GM21526 (cell line): ENCODE measurements around the gene DCDC2C.
"Not testable (repeated sequence)": the region's sequence is repeated elsewhere in the genome, so short reads cannot be mapped to it uniquely, and the experiment has no call there.

Experiments used
- ATAC-seq: cut with Tn5 transposase; IDR thresholded peaks from one replicate; pipeline ENCODE4 v1.9.1; 2021; ENCODE audit warnings: moderate library complexity; ENCODE audit not compliant: unreplicated experiment, low FRiP score

The DCDC2C gene

GRCh38 chr2:3703236-3703756 is at the start of gene DCDC2C:
Gene DCDC2C (plus strand): TSS chr2:3703575. CDS start chr2:3703752, 177 bp downstream.
- ATAC-seq = no peak

DNA sequence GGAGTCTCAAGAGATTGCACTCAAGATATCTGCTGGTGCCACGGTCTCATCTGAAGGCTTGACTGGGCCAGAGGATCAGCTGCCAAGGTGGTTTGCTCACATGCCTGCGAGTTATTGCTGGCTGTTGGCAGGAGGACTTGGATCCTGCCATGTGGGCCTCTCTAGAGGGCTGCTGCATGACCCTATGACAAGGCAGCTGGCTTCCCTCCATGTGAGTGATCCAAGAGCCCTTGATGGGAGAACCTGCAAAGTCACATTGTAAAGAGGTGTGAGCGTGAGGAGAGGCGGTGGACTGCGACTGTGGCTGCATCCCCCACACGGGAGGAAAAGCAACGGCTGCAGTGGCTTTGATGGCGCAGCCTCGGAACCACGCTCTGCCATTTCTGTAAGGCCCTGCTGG is 49.4 kb upstream of the DCDC2C start:
- ATAC-seq = no peak

GRCh38 chr2:3654531-3655225 is 48.7 kb upstream of the DCDC2C start:
- ATAC-seq = no peak

DNA sequence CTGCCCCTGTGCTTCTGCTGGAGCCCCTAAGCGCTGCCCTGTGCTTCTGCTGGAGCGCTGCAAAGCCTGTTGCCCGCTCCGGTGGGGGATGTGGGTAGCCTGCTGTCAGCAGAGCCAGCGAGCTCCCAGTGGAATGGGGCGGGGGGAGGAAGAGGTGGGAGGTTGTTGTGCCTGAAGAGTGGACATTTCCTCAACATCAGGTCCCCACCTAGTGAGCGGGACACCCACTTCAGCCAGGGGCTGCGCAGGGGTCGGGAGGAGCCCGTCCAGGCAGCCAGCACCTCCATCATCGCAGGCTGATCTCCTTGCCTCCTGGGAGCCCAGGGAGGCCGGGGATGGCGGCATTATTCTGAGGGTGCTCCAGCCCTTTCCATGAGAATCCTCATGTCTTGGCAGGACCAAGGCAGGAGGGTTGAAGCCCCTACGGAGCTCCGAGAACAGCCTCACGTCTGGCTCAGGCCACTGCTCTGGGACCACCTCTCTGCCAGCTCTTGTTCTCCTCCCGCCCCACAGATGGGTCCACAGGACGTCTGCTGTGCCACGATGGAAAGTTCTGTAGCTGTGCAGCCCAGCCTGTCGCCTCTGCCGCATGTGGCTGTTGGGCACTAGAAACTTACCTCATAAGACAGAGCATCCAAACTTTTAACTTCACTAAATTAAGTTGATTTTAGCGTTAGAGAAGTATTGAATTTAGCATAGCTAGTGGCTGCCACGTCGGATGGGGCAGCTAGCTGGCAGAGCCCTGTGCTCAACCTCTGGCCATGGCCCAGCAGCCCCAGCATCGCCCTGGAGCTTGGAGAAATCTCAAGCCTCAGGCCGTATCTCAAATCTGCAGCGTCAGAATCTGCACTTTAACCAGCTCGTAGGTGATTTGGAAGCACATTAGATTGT is 47.3 kb upstream of the DCDC2C start:
- no peak for ATAC-seq

- no peak for ATAC-seq
Measured at GRCh38 chr2:3656762-3657721, 46.3 kb upstream of the DCDC2C start.

DNA sequence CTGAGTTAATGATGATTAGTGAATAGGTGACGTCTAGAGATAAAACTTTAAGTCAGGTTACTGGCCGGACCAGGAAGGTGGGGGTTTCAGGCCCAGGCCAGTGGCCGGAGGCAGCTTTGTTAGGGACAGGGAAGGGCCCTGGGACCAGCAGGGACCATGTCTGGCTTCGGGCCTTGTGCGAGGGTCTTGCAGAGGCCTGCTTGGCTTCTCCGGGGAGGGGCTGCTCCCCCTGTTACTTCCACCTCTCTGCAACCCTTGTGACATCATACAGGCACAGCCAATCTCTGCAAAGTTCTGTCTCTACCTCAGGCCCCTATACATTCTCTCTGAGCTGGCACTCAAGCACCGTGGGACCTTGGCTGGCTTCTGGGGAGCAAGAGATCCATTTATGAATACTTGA is 45.5 kb upstream of the DCDC2C start, which contains the start of gene ALLC:
ALLC (plus strand) TSS at position 320 of the 400 bp plus-strand sequence. CDS start 12,958 bp downstream, outside the sequence.
- ATAC-seq = no peak

DNA sequence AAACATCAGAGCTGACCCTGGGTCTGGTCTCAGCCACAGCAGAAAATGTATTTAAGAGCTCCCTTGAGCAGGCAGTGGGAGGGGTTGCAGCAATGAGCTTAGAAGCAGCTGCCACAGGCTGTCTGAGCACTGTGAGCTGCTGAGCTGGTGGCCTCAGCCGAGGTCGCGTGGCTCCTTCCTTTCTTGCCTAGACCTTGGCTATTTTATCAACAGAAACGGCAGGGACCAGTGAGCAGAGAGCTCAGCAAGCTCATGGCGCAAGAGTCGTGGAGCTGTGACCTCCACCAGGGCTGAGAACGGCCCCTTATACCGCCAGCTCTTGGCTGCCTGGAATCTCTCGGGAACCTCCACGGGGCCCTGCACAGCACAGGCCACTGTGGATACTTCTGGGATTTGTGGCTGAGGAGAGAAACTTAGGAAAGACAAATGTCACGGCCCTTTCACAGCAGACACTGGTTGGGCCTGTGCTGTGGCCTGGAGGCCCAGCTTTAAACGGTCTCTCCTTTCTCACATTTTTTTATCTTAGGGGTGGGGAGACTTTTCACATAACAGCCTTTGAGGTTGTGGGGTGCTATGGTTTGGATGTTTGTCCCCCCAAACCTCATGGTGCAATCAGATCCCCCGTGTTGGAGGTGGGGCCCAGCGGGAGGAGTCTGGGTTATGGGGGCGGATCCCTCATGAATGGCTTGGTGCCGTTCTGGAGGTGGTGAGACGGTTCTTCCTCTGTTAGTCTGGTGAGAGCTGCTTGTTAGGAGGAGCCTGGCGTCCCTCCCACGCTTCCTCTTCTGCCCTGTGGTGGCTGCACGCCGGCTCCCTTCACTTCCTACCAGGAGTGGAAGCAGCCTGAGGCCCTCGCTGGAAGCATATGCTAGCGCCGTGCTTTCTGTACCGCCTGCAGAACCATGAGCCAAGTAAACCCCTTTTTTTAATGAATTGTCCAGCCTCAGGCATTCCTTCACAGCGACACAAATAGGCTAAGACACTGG is 43.6 kb upstream of the DCDC2C start:
- ATAC-seq = no peak

DNA sequence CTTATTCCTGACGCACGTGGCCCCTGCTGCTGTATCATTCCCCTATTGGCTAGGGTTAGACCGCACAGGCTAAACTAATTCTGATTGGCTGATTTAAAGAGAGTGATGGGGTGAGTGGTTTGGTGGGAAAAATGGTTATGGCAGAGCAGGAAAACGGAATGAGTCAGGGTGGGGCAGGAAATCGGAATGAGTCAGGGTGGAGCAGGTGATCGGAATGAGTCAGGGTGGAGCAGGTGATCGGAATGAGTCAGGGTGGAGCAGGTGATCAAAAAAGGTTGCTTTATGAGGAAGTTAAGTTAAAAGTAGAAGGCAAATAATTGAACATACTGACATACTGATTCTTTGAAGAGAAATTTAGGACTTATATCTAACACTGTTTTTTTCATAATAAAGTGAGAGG is 42.7 kb upstream of the DCDC2C start:
- not testable (repeated sequence) for ATAC-seq

DNA sequence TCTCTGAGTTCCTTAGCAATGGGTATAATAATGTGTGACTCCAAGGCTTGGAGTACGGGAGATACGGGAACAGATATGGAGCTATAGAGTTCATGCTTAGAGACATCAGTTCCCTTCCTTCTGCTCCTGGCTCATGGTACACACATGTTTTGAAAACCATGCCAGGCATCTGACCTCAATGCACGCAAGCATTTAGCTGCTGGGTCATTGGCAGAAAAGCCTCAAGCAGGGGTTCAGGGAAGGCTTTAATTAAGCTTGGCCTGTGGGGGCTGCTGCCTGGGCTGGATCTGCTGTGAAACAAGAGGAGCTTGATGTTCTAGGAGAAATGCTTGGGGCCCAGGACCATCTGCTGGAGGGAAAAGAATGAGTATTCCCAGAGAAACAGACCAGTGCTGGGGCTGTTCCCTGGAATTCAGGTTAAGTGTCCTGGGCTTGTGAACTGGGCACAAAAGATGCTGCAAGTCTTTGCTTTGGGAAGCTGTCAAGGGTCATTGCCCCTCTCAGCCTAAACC is 42.2 kb upstream of the DCDC2C start:
- ATAC-seq = no peak

DNA sequence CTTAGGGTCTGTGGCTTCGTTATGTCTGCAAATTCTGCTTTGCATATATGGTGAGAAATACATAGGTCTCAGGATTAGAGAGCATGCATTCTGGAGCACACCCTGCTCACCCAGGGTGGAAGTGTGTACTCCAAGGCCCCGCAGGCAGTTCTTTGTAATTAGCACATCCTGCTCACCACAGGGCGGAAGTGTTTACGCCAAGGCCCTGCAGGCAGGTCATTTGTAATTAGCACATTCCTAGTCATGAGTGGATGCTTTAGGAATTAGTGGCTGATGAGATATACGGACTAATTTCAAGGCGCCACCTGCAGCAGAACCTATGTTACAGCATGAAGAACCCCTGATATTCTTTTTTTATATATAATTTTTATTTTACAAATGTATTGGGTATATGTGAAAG is 41.1 kb upstream of the DCDC2C start:
- ATAC-seq = no peak

GRCh38 chr2:3664118-3664517 is 39.3 kb upstream of the DCDC2C start:
- ATAC-seq = no peak

GRCh38 chr2:3664925-3665324 is 38.5 kb upstream of the DCDC2C start:
- no peak for ATAC-seq

- ATAC-seq = no peak
Measured at GRCh38 chr2:3665886-3666612, 37.3 kb upstream of the DCDC2C start.

DNA sequence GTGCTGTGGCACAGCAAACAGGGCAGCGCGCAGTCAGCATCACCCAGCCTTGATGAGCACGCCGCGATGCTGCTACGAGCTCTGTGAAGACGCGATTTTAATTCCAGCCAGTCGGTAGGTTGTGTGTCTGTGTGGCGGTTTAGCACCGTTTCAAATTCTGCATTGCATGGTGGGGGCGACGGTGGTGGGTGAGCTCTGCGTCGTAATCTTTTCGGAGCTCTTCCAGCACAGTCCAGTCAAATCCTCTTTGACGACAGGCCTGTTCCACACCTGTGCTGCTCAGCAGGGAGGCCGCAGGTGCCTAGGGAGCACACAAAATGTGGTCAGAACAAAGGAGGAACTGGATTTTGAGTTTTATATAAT is 36.8 kb upstream of the DCDC2C start:
- ATAC-seq = no peak

GRCh38 chr2:3667151-3667631 is 36.2 kb upstream of the DCDC2C start:
- no peak for ATAC-seq

- no peak for ATAC-seq
Measured at GRCh38 chr2:3669656-3670055, 33.7 kb upstream of the DCDC2C start.

DNA sequence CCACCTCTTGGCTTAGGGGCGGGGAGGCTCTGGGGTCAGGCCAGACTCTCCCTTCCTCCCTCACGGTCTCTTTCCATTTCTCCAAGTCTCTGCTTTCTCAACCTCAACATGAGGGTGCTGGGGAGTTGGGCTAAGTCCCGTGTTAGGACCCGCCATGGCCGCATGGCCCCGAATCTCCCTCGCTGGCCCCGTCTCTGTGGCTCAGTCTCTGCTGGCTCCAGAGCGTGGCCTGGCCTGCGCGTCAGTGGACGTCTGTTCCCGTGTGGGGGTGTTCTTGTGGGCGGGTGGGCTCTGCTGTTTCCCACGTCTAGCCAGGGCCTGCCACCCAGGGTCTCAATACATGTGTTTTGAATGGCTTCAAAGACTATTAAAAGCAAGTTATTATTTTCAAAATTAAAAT is 33.0 kb upstream of the DCDC2C start:
- no peak for ATAC-seq

DNA sequence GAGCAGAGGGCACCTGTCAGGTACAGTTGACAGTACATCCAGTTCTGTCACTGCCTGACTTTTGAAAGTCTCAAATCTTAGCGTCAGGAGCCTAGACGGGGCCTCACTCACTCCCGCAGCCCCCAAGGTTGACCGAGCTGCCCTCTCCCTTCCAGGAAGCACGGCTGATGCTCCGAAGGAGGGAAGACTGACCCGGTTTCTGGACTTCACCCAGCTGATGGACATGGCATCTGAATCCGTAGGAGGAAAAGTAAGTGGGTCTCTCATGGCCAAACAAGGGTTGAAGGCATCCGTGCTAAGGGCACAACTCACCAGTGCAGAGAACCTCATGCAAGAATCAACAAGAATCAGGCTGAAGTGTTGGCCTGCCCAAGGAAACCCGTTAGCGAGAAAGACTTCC is 32.4 kb upstream of the DCDC2C start:
- ATAC-seq = no peak
